Activated CD8-positive, alpha-beta memory T cell treated with anti-CD3 and anti-CD28 coated beads, Interleukin-2, amount 50 U/mL, for 1 hour (primary cell): Measurements from ENCODE around the gene PAPLN.
"Not testable (repeated sequence)": the region's sequence is repeated elsewhere in the genome, so short reads cannot be mapped to it uniquely, and the experiment has no call there.

Source experiments
- DNase-seq: peaks from one replicate; pipeline ENCODE4 v3.0.0-alpha.2; 2020; ENCODE audit errors: extremely low read depth

The PAPLN gene

GRCh38 chr14:73237219-73237785 lies at the start of gene PAPLN:
Gene PAPLN (plus strand): TSS chr14:73237506. CDS start chr14:73239779, 2,273 bp downstream.
- no peak for DNase-seq

GRCh38 chr14:73188501-73188911 lies 48.8 kb upstream of the PAPLN start:
- DNase-seq = no peak

DNA sequence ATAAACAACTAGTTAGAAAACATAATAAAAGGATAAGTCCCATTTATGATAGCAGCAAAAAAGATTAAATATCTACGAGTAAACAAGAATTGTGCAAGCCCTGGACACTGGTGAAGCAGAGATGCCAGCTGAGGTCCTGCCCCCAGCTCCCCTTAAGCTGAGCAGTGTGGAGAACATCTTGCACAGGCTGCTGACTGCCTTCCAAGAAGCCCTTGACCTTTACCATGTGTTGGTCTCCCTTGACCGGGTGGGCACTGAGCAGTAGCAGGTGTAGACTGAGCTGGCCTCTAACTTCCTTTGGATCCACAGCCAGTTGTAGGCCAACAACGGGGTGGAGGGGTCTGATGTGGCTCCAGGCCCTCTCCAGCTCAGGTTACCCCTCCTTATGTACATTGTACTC lies 47.7 kb upstream of the PAPLN start:
- DNase-seq = no peak

DNA sequence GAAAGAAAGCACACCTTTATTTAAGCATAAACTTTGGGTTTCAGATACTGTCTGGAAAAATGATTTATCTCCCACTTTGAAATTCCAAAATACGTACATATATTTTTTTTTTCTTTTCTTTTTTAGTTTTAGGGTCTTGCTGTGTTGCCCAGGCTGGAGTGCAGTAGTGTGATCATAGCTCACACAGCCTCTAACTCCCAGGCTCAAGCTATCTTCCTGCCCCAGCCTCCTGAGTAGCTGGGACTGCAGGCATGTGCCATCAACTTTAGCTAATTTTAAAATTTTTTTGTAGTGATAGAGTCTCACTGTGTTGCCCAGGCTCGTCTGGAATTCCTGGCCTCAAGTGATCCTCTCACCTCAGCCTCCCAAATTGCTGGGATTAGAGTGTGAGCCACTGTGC lies 45.9 kb upstream of the PAPLN start:
- no peak for DNase-seq

DNA sequence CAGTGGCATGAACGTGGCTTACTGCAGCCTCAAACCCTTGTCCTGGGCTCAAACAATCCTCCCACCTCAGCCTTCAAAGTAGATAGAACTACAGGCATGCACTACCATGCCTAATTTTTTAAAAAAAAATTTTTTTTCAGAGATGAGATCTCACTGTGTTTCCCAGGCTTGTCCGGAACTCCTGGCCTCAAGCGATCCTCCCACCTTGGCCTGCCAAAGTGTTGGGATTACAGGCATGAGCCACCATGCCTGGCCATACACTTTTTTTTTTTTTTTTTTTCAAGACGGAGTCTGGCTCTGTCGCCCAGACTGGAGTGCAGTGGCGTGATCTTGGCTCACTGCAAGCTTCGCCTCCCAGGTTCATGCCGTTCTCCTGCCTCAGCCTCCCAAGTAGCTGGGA lies 43.0 kb upstream of the PAPLN start:
- DNase-seq = not testable (repeated sequence)

- DNase-seq = no peak
Measured at GRCh38 chr14:73198253-73198652, 39.1 kb upstream of the PAPLN start.

DNA sequence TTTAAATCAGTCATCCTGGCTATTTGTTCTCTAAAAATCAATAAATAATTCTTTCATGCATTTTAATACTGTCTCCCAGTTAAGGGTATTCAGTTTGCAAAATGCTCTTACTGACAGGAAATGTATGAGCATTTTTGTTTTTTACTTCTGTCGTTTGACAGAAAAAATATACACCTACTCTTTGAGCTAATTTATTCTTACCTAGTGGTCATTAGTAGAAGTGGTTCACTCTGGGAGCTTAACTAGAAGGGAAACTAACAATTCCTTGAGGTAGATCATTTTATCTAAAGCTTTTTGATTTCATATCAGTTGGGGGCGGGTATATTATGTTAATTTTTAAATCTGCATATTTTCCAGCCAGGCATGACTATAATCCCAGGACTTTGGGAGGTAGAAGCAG lies 33.8 kb upstream of the PAPLN start:
- no peak for DNase-seq

DNA sequence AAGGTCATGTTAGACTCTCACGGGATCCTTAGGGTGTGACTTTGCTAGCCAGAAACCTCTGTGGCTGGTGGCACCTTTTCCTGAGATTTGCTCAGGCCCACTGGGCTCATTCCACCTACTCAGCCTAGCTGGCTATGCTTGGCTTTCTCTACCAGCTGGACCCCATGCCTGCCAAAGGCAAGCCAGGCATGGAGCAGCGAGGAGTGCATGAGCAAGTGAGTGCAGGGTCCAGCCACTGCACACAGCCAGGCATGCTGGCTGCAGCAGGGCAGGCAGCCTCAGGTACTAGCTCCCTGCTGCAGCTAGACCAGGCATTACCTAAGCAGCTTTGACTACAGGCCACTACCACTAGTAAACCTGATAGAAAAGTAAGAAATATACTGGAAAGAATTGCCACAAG lies 29.7 kb upstream of the PAPLN start:
- no peak for DNase-seq

DNA sequence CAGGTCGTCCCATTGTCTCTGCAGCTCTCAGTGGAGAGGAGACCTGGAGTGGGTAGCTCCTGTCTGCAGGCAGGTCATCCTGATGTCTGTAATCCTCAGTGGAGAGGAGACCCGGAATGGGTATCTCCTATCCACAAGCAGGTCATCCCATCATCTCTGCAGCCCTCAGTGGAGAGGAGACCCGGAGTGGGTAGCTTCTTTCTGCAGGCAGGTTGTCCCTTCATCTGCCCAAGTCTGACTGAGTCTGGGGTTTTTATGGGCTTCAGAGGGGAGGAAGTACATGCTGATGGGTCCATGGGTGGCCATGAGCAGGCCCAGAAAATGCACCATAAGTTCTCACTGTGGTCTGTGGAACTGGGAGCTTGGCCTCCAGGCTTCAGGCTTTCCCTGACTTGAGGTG lies 28.9 kb upstream of the PAPLN start:
- no peak for DNase-seq

DNA sequence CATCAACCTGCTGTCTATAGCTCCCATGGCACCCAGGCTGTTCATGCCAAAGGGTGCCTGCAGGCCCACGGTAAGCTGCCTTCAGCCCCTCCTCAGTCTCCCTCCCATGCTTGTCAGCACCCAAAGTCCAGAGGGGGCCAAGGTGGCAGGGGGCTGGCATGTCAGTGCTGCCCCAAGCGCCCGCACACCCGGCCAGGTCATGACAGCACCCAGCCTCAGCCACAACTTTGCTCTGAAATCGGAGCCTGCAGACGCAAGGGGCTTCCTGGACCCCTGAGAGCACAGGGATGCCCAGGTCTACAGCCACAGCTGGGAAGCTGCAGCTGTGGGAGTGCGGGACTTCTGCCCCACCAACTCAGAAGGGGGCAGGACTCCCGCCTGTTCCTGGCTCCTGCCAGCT lies 28.5 kb upstream of the PAPLN start:
- no peak for DNase-seq

GRCh38 chr14:73209953-73210352 lies 27.4 kb upstream of the PAPLN start:
- no peak for DNase-seq

GRCh38 chr14:73211251-73212040 lies 25.9 kb upstream of the PAPLN start:
- no peak for DNase-seq

DNA sequence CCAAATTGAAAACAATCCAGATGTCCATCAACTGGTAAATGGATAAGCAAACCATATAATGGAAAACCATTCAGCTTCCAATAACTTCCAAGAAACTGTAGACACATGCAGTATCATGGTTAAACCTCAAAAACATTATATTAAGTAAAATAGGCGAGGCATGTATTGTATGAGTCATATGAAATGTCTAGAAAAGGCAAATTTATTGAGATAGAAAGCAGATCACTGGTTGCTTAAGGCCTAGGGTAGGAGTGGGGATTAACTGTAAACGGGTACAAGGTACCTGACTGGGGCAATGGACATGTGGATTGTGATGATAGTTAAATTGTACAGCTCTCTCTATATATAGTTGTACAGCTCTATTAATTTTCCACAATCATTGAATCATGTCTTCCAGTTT lies 21.3 kb upstream of the PAPLN start:
- no peak for DNase-seq

- no peak for DNase-seq
Measured at GRCh38 chr14:73217411-73217810, 19.9 kb upstream of the PAPLN start.

- DNase-seq = no peak
Measured at GRCh38 chr14:73220061-73220460, 17.2 kb upstream of the PAPLN start.

DNA sequence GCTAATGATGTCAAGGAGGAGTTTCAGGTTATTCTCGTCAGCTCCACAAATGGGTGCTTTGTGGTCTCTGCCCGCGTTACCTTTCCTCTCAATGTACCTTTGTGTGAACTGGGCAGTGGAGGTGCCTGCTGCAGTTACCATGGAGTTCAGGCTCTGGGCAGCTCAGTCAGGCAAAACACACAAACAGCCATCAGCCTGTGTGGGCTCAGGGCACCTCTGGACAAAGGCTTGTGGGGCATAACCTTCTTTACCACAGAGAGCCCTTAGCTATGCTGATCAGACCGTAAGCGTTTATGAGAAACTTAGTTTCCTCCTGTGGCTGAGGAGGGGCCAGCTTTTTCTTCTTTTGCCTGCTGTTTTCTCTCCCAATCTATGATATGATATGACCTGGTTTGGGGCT lies 16.7 kb upstream of the PAPLN start:
- DNase-seq = no peak

- DNase-seq = no peak
Measured at GRCh38 chr14:73221945-73222344, 15.4 kb upstream of the PAPLN start.

- no peak for DNase-seq
Measured at GRCh38 chr14:73223049-73223448, 14.3 kb upstream of the PAPLN start.

DNA sequence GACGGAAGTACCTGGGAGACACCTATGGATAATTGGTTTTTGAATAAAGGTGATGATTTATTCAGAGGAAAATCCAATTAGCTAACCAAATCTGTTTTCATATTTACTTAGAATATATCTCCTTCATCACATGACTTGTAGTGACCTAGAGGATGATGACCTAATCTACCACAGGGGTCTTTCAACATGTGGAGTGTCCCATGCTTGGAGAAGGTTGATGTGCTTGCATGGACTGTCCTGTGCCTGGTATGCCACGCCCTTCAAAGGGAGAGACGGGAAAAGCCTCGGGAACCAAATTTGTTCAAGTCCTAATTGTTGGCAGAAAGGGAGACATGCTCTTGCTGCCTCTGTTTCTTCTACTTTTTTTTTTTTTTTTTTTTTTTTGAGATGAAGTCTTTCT lies 11.8 kb upstream of the PAPLN start:
- no peak for DNase-seq

GRCh38 chr14:73227812-73228781 lies 9.2 kb upstream of the PAPLN start:
- no peak for DNase-seq

GRCh38 chr14:73230051-73230450 lies 7.3 kb upstream of the PAPLN start:
- no peak for DNase-seq
